Medulla oblongata (tissue), 1 donor: ENCODE measurements around the gene TCEA3.

Experiments used
- DNase-seq: peaks from one replicate; pipeline ENCODE4 v3.0.0-alpha.2; 2015; ENCODE audit errors: extremely low spot score

The TCEA3 gene

DNA sequence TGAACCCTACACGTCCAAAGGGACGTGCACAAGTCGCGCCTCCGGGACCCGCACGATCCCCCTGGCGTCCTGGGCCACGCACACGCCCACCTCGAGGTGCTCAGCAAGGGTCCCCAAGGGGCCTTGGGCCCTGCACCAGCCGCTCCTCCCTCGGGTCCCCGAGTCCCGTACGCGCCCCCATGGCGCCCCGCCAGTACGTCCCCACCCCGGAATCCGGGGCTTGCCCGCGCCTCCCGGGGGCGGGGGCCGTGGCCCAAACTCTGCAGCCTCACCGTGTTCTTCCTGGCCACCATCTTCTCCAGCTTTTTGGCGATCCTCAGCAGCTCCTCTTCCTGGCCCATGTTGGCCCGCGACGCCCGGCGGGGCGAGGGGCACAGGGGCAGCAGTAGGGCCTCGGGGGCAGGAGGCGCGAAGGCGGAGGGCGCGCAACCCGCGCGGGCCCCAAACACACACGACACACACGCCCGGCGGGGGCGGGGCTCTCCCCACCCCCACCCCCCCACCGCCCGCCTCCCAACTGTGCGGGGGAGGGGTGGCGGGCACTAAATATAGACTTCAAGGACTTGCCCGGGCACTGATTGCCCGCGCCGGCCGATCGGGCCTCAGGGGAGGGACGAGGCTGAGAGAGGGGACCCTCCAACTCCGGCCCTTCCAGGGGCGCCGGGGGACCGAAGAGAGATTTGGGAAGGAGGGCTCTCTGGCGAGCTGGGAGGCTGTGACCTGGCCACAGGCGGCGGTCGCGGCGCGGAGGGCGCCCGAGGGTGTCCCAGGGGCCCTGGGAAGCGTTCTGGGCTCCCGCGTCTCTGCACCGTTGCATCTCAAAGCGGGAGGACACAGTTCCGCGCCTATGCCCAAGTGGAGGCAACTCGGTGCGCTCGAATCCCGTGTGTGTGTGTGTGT is at the start of gene TCEA3:
TCEA3 (minus strand) TSS at position 456 of the 900 bp plus-strand sequence; CDS start at position 341, 115 bp downstream.
- DNase-seq = no peak

DNA sequence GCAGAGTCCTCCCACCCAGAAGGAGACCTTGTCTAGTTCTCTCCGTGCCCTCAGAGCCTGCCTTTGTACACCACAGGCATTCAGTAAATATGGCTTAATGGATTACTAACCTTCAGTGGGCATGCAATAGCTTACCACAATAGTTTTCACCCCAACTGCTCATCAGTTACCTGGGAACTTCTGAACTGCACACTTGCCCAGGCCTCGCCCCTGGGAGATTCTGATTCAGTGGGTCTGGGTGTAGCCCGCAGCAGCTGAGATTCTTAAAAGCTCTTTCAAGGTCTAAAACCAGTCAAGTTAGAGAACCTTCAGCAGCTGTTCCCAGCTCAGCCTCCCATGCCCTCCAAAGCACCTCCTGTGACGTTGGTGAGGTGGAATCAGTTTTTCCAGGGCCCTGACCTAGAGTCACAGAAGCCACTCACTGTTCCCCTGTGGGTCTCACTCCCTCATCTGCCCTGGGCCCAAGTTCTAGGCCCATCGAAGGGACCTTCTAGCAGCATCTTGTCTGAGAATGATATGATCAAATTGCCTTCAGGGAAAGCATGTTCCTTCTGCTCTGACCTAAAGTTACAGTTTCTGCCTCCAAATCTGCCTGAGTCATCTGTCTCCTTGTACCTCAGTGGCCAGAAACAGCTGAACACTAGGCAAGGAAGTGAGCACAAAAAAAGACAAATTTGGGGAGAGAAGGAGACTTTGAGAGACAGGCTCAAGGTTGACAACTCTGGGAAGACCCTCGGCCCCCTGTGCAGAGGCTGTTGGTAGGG is 48.7 kb upstream of the TCEA3 start:
- no peak for DNase-seq

DNA sequence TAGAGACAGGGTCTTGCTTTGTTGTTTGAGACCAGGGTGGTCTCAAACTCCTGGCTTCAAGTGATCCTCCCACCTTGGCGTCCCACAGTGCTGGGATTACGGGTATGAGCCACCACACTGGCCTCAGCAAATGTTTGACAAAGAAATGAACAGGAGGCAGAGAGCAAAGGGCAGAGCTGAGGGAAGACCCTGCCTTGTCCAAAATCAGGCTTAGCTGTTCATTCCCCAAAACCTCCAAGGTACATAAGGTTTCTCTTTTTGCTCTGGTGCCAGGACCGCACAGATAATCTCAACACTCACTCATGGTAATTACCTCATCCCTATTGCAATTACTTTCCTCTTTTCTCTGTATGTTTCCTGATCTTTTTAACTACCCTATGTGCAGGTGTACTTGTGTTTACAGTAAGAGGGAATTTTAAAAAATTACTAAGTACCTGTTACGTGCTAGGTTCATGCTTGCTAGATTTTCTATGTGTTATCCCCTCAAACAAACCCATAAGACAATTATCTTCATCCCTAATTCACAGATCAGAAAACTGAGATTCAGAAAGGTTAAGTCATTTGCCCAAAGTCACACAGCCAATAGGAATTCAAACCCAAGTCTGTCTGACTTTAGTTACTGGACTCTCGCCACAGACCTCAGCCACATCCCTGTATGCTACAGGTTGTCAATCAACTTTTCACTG is 47.9 kb upstream of the TCEA3 start:
- no peak for DNase-seq

DNA sequence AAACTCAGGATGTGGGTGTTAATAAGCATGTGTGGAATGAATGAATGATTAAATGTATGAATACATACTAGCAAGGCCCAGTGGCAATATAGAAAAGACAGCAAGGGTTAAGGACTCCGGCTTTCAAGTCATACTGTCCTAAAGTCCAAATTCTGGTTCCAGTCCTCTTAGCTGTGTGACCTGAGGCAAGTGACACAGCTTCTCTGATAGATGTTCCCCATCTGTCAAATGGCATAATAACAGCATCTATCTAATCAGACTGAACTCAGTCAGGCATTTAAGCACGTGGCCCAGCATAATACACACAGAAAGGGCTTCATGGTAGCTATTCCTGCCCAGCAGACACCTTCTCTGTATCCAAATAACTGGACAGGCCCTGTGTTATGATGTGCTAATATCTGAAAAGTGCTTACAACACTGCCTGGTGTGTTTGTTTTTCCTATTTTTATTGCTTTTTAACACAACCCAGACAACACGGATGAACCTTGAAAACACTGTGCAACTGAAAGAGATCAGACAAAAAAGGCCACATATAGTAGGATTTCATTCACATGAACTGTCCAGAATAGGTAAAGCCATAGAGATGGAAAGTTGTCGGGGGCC is 47.0 kb upstream of the TCEA3 start:
- DNase-seq = no peak

DNA sequence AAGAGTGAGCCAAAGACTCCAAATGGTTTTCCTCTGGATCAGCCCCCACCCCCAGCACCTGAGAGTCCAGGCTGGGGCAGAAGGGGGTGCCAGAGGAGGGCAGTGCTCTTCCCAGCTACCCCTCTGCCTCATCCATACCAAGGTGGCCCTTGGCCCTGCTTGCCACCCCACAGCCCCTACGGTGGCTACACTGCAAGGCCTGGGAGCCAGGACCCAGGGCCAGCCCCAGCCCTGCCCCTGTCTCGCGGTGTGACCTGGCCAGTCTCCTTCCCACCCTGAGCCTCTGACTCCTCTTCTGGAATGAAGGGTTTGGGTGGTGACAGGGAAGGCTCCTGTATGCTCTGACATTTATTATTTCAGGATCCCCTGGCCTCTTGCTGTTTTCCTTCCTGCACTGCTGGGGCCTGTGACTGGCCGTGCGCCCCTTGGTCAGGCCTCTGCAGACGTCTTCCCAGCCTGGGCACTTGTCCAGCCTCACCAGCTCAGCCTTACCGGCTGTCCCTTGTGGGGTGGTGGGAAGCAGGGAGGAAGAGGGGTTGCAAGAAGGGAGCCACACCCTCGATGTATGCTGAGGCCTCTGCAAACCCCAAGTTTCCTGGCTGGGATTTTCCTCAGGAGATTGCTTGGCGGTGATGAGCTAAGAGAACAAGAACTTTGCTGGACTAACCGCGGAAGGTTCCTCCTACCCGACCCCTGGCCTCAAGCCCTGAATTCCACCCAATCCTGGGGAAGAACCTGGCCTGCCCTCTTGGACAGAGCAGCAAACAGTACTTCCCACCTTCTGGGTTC is 45.9 kb upstream of the TCEA3 start:
- DNase-seq = no peak

DNA sequence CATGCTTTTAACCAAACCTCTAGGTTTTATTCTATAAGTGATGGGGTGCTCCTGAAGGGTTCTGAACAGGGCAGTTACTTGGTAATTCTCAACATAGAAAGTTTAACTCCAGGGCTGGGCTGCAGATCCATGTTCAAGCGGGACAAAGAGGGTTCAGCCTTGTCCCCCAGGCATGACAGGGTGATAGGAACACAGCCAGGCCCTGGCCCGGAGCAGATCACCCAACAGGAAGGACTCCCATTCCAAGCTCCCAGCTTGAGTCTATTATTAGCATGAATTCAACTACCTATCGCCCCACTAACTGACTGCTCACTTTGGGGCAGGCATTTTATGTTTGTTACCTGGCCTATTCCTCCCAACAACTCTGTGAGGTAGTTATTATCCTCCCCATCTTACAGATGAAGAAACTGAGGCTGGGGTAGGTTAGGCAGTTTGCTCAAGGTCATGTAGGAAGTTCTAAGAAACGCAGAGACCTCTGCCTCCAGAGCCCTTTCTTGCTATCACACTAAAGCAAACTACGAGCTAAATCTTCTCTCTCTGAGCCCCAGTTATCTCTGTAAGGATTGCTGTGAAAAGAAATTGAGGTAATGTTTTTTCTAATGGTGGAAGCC is 44.9 kb upstream of the TCEA3 start:
- DNase-seq = no peak

DNA sequence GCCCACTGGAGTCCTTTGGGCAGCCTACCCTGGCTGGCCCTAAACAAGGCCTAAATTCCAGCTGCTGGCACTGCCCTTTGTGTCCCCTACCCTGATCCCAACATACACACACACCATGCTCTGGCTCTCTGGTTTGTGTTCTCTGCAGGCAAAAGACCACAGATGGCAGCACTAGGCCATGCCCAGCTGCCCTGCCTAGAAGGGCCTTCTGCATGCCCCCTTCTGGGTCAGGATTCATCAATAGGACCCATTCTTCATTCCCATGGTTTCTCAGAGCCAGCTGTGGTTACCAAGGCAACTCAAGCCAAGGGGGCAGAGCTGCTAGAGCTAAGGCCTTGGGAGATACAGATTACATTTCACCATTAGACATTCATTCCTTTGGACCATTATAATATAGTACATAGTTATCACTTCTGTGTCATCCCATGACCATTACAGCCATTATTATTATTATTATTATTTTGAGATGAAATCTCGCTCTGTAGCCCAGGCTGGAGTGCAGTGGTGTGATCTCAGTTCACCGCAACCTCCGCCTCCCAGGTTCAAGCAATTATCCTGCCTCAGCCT is 42.0 kb upstream of the TCEA3 start:
- peak; percentile 75 for DNase-seq

DNA sequence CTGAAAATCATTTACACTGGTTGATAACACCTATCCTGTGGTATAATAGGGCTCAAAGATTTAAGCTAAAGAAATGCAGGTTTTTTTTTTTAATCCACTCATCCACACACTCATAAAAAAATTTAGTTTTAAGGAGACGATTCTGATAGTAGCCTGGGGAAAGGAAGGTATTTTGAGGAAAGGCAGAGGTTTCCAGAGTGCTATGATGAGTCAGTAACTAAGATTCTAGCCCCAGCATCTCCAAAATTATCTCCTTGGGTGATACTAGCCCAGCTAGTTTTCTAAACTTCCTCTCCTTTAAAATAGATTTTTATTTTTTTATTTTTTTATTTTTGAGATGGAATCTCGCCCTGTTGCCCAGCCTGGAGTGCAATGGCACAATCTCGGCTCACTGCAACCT is 38.7 kb upstream of the TCEA3 start:
- DNase-seq = no peak

DNA sequence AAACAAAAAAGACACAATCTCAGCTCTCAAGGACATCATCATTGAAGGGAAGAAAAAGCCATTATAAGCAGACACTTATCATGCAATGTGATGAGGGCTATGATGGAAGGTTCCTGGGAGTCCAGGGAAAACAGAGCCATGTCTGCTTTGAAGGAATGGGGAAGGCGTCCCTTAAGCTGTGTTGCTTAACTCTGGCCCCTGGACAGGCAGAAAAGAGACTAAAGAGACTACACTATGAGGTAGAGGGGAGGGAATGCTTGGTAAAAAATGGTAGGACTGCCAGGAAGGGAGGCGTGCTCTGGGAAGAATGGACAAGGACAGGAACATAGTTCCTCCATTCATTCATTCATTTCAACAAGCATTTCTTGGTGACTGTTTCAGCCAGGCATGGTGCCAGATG is 38.2 kb upstream of the TCEA3 start:
- DNase-seq = no peak

DNA sequence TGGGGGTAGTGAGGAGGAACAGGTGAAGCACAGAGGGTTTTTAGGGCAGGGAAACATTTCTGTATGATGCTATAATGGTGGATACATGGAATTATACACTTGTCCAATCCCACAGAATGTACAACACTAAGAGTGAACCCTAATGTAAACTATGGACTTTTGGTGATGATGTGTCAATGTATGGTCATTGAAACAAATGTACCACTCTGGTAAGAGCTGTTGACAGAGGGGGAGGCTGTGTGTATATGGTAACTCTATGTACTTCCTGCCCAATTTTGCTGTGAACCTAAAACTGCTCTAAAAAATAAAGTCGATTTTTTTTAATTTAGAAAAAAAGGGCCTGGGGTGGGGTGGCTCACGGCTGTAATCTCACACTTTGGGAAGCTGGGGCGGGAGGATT is 36.5 kb upstream of the TCEA3 start:
- no peak for DNase-seq

DNA sequence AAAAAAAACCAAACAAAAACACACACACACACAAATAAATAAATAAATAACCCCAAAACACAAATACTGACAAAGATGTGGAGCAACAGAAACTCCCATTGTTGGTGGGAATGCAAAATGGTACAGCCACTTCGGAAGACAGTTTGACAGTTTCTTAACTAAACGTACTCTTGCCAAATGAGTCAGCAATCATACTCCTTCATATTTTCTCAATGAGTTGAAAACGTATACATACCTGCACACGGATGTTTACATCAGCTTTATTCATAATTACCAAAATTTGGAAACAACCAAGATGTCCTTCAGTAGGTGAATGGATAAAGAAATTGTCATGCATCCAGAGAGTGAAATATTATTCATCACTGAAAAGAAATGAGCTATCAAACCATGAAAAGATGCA is 36.0 kb upstream of the TCEA3 start:
- DNase-seq = no peak

DNA sequence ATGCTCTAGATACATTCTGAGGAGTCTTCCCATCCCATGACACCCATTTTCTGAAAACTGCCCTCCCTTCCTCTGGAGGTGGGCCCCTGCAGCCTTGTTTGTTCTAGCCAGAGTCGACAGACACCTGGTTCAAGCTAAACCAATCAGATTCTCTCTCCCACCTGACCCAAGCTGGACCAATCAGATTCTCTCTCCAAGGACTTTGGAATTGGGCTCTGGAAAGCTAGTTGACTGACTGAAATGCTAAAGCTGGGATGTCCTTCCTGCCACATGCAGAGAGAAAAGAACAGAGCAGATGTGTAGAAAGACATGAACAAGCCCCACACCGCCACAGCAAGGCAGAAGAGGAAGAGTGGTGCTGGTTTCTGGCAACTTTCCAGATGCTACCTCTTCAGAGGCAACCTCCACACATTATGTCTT is 34.8 kb upstream of the TCEA3 start:
- no peak for DNase-seq

DNA sequence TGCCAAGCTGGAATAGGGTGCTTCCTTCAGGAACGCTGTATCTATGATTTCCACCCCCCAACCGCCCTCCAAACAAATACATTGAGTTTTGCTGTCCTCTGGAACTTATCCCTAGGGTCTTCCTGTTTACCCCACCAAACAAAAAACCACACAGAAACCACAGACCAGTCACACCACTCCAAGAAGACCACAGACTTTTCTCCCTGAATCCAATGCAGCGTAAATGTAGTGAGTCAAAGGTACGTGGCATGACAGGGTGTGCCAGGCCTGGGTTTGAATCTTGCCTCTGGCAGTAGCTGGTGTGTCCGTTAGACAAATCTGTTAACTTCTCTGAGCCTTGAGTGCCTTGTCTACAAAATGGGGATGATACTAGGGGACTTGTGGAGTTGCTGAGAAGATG is 31.7 kb upstream of the TCEA3 start:
- no peak for DNase-seq

DNA sequence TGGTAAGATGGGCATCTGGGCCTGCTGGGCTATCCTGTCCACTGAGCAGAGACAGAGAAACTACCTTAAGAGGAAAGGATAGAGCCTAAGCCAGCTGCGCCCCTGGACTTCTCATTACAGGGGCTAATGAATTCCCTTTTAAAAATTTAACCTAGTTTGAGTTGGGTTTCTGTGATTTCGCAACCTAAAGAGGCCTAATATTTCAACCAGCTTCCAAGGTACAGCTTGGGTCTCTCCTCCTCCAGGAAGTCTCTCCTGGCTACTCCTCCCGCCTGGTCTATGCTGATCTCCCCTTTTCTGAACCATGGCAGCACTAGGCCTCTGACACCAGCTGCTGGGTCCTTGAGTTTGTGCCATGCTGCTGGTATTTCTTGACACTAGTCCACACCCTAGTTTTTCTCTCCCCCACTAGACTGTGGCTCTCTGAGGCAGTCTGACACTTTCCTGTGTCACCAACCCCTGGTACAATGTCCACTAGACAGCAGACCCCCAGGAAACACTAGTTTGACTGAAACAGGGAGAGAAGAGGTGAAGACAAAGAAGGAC is 29.0 kb upstream of the TCEA3 start:
- DNase-seq = no peak

DNA sequence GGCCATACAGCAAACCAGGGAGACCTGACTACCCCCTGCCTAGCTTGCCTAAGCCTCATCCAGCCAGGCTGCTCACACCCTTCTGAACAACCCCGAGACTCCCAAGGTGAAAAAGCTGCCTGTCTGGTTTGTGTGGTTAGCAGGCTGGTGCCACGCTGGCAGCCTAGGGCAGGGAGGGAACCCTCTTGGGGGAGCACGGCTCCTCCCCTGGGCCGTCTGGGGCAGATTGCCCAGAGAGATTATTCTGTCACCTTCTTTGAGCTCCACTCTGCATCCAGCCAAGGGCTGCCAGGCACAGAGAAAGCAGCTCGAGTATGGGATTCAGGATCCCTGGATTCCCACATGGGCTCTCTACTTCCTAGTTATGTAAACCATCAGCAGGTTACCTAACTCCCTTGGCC is 27.5 kb upstream of the TCEA3 start:
- DNase-seq = peak; percentile 20

DNA sequence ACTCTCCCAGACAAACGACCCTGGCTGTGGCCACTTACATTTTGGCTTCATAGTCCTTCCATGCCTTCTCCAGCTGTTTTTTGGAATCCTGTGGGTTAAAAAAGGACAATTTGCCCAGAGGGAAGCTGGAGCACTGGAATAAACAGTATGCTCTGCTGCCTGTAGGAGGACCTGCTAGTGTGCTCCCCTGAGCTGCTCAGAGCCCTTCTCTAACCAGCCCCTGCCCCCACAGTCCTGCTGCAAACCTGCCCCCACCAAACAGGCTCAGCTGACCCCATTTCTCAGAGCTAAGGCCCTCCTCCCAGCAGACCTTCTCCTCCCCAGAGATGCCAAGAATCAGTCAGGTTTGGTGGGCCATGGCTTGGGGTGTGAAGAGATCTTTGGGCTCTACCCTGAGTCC is 26.9 kb upstream of the TCEA3 start:
- no peak for DNase-seq

DNA sequence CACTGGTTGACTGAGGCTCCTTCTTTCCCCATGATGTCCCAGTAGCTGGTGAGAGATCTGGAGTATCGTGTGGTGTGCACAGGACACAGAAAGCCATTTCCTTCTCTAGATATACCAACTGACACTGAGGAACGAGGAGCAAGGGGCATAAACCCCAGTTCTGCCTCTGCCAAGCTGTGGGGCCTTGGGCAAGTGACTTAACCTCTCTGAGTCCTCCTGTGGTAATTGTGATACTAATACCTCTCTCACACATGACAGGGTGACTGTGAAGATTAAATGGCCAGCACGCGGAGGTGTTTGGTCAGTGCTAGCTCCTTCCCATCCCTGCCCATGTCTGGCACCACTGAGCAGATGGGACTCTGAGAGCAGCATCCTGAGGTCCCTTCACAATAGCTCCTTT is 26.3 kb upstream of the TCEA3 start:
- no peak for DNase-seq

DNA sequence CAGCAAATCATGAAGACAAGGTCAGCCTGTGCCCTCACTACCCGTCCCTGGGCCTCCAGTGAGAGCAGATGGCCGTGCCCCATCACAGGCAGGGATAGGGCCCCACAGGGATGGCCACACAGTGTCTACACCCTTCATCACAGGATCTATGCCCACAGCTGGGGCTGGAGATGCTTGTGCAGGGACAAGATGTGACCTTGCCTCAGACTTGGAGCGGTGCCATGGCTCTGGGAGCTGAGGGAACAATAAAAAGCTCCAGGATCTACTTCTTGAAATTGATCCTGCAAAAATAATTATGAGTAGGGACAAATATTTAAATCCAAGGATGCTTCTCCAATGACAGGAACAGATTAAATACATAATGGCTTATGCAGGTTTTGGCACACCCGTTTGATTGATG is 25.4 kb upstream of the TCEA3 start:
- peak; percentile 25 for DNase-seq

DNA sequence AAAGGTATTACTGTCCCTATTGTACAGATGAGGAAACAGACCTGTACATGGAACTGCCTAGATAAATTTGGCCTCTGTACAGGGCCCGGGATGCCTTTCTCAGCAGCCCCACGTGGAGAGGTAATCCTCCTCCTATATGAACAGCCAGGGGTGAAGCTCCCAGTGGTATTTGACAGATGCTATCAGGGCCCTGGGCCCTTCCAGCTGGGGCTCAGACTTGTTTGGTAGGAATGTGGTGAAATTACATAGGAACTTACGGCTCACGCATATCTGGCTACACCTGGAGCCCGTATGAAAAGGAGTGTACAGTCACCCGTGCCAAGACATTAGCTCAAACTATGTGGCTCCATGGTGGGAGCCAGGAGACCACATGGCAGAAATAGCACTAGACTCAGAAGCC is 24.8 kb upstream of the TCEA3 start:
- no peak for DNase-seq

DNA sequence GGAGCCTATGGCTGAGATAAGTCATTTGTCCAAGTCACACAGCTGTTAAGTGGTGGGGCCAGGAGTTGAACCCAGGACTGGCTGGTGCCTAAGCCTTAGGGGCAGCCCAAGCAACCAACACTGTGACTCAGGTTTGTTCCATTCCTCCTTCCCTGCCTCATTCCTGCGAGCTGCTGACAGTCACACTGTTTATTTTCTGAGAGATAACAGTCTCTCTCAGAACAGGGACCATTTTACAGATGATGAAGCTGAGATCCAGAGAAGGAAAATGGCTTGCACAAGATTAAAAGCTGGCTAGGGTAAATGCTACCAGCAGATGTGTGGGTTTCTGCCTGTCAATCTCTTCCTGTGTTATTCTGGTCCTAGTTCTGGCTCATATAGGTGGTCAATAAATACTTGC is 24.3 kb upstream of the TCEA3 start:
- DNase-seq = no peak
